HL-60/S4 (cell line): ENCODE data around the gene CDH11.

Source experiments
- in situ Hi-C: fragments of 300-500 bp; cut with MboI; formaldehyde crosslinking; loops from 2 replicates; pipeline ENCODE4 v1.14.3; 2022; ENCODE audit warnings: low sequenced_read_pairs

The CDH11 gene

DNA sequence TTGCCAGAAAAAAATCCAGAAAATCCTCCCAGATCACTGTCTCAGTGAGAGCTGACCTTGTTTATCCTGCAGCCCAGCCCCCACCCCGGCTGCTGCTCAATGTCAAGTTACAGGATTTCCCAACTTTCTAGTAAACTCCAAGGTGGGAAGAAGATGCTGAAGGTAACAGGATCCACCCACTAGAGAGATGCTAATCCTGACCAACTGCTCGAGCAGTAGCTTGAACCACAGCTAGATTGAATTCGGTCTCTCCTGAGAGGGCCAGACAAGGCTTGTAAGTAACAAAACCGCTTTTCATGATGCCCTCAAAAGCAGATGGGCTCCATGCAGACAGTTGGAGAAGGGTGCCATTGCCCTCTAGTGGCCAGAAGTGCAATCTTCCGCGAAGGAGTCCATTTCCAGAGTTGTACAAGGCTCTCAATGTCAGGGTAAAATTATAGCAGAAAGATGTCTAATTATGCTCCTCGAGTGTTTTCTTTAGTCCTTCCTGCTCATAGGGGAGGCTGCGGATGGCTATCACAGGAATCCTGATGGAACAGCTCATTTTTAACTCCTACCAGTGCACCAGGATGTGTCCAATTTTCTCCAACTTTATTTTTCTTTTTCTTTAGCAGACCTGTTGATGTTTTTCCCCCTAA, 3.9 kb downstream of the CDH11 start:
- in situ Hi-C loops: no loop called here

DNA sequence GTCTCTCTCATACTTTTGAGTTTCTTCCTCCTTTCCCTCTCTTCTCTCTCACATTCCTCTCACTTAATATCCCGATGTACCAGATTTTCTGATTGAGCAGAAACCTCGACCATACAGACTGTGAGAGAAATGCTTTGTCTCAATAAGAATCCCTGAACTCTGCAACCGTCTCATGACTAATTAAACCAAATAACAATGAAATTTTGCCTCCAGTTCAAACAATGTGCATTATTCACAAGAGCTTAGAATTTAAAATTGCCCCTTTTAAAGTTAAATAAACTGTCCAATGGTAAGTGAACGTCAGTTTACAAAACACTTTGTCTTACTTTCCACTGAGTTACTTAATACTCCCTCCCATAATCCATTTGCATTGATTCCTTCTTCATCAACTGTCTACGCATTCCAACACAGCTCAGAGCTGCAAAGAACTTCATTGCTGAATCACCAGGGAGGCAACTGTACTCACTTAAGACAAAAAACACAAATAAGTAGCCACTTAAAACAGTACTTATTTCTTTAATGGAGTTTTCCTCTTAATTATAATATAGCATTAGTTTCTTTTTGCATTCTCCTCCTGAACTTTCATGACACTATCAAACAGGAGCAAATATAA, 4.9 kb downstream of the CDH11 start:
- in situ Hi-C loops: no loop called here

DNA sequence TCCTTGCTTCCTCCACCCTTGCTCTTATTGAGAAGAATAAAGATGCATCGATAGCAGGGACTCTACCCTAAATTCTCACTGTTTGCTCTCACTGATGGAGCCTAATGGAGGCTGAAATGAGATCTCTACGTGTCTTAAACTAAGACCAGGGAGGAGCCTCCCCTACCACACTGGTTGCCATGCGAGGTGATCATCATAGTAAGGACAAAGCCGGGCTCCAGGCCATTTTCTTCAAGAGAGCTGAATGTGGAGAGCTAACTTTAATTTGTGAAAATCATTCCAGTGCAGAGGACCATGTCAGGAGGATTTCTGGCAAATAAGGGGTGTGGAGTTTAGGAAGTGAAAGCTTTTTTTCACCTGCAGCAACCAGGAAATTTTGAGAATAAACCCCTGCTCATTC, 5.6 kb downstream of the CDH11 start:
- in situ Hi-C loops: no loop called here

DNA sequence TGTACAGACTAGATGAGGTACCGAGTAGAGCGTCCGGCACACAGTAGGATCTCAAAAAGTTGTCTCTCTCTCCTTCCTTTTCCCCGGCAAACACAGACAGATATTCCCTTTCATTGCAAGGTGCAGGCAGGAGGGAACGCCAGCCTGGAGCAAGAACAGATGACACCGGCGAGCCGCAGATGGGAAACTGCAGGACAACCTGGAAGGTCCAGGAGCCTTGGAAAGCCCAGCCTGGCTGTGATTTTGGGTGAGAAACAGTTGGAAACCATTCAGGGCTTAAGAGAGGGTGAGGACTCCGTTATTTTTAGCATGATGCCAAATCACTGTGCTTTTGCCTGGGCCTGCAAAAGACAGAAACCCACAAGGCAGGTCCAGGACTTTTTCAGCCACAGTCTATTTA, 7.3 kb downstream of the CDH11 start:
- in situ Hi-C loops: no loop called here

DNA sequence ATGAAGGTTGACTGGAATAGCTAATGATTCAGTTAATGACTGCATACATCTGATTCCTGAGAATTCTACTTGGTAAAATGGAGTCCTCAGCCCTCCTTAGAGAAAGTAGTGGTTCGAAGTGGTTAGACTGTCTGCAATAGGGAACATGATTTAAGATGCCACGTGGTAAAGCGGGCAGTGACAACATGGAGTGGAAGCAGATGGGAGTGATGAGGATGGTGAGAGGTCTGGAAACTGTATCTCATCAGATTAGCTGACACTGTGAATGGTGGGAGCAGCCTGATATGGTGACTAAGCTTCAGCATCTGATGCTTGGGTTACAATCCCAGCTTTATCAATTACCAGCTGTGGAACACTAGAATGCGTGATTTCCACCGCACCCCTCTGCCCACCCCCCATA, 8.4 kb downstream of the CDH11 start:
- in situ Hi-C loops: no loop called here

DNA sequence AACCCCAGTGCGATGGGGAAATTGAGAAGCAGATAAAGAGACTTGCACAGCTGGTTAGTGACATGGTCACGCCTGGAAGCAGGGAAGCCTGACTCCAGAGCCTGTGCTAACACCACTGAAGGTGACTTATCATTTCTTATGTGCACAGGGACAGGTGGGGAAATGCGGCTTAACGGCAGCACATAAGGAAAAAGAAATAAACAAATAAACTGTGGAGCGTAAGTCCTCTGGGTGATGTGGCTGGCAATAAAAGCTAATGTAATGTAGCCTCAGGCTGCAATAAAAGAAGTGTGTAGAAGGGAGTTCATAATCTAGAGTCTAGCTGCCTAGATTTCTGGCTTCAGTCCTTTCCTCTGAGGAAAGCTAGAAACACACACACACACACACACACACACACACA, 10.6 kb downstream of the CDH11 start:
- in situ Hi-C loops: no loop called here

DNA sequence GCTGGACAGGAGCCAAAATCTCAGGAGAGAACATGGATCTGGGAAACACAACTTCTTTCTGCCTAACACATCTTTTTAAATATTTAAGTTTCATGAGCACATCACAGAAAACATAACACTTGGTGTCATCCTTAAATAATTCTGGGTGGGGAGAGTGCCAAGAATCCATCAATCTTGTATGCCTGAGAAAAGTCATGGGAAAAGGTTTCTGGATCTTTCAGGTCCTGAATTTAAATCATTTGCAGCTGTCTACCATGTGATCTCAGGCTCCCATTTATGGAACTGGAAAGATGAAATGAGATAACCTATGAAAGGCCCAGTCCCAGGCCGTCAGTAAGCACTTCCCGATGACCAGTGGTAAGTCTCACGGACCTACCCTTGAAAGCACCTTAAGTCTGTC, 15.1 kb downstream of the CDH11 start:
- in situ Hi-C loops: no loop called here

DNA sequence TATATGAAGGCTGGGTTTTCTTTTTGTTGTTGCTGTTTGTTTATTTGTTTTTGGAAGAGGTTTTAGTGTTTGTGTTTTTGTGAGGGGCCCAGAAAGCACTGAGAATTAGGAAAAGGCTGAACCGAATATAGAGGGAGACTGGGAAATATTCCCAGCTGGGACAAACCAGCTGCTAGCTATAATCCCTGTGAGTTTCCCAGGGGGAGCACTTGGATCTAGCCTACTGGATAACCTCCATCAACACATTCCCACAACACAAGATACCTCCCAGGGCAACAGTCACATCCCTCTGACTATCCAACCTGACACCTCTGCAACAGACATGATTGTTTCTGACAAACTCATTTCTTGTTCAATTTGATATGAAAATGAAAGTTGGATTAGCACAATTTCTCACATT, 16.7 kb downstream of the CDH11 start:
- in situ Hi-C loops: no loop called here

DNA sequence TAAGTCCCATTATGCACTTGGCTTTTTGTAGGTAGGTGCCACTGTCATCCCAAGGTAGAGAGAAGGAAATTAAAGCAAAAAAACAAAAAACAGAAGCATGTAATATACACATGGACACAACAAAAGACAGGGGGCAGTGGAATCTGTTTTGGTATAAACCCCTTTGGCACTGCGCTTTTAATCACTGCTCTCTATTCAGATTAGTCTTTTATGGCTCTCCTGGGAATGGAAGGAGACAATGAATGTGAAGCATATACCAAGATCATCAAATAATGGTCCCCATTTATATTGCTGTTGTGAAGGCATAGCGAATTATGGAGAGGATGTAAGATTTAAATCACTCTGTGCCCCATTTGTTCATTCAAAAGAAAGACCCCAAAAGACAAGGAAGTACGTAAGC, 17.4 kb downstream of the CDH11 start:
- in situ Hi-C loops: no loop called here

DNA sequence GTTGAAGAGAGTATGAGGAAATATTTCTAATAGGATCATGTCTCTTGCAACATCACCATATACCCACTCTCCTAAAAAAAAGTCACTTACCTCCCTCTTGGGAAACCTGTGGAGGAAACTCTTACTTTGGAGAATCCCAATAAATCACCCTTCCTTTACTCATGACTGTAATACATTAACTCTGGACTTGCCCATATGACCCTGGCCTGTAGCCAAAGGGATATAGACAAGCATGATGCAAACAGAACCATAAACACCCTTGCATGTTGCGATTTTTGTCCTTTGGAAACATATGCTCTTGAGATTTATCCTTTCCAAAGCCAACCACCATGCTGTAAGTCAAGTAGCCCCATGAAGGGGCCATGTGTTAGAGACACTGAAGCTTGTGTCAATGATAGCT, 19.5 kb downstream of the CDH11 start:
- in situ Hi-C loops: no loop called here

DNA sequence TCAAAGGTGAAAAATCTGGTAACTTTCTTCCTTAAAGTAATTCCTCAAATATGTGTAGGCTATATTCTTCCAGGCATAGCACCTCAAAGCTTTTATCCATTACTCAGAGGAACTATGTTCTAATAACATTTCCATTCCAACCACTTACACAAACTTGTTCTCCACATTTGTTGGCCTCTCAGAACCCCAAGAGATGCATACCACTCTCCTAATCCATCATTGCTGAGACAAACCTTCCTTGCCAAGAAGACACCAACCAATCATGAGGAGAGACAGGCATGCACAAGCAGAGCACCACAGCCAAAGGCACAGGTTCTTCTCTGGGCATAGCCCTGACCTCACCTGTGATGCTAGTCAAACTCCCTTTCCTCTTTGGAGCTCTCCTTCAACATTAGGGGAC, 20.9 kb downstream of the CDH11 start:
- in situ Hi-C loops: no loop called here

DNA sequence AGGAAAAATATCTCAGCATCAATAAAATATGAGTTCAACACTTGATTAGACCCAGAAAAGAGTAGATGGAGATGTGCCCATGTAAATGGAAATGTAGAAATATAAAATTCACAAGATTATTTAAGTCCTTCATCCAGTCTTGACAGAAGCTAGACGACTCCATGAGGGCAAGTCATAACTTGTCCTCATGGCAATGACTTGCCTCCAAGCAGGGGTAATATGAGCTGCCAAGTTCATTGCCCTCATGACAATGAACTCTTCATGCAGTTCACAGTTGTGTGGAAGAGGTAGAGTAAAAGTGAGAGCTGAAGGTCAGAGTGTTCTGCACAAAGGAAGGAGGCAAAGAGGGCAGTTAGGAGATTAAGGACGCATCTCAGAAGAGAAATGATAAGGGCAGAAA, 22.3 kb downstream of the CDH11 start:
- in situ Hi-C loops: no loop called here

DNA sequence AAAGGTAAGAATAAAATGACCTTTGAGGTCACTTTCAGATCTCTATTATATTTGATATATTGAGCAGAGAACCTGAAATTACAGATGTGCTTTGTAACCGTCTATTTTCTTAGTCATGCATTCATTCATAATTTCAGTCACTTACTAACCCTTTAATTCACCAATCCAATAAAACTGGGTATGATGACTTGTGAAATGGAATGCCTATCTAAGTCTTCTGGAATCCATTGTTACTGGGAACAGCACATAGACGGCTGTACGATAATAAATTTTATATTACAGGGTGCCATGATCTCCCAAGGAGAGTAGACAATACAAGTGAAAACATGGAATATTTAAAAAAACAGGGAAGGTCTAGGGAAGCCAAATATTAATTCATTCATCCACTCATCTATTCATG, 22.9 kb downstream of the CDH11 start:
- in situ Hi-C loops: no loop called here

DNA sequence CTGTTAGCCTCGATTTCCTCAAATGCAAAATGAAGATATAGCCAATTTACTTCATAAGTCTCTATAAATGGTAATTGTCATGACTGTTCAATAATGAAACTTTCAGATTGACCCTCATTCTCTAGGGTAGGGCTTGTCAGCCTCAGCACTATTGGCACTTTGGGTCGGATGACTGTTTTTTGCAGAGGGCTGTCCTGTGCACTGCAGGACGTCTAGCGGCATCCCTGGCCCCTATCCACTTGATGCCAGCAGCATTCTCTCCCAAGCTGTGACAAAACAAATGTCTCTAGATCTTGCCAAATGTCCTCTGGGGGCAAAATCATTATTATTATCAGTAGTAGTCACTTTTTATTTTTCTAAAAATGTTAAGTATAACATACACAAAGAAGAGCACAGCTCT, 24.6 kb downstream of the CDH11 start:
- in situ Hi-C loops: no loop called here

DNA sequence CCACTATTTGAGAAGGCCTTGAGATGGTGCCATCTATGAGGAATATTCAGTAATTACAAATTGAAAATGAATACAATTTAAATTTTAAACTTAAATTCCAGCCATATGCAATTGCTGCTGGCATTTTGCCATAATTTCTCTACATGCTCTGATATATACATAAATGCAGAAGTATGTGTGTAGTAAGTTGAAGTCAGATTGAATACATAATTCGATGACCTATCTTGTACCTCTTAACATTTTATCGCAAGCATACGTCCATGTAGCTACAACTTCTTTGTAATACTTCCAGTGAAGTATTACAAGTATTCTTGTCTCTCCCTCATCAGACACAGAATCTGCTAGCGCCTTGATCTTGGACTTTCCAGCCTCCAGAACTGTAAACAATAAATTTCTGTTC, 26.0 kb downstream of the CDH11 start:
- in situ Hi-C loops: no loop called here

DNA sequence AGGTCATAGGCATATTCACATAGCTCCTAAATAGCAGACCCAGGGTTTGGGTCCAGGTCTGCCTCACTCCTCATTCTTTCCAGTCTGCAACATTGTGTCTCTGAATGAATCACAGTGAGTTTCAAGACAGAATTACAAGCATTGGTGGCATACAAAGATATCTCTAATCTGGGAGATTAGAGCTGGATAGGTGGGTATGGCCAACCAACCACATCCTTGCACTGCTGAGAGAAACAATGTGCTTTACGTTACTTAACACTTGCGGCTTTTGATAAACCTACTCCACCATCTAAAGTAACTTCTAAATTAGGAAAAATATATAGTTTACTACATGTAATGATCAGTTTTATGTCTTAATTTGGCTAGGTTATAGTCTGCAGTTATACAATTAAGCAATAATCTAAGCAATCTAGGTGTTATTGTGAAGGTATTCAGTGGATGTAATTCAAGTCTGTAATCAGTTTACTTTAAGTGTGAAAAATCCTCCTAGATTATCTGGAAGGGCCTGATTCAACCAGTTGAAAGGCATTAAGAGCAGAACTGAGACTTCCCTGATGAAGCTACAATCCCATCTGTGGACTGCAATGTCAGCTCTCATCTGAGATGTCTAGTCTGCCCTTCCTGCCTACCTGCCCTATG, 26.7 kb downstream of the CDH11 start:
- in situ Hi-C loops: no loop called here

DNA sequence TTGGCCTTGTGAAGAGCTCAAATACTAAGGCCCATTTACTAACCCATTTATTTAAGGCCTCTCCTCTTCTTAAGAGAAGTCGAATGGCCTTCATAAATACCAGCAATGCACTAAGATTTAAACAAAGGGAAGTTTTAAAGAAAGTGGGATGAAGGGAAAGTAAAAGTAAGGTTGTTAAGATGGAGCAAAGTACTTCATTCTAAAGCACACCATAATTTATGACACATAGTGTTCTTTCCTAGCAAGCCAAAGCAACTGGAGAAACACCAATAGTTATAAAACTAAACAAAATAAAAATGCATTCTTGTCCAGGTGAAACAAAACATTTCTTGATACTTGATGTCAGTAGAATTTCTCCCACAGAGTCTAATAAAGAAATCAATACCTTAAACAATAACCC, 27.9 kb downstream of the CDH11 start:
- in situ Hi-C loops: no loop called here

DNA sequence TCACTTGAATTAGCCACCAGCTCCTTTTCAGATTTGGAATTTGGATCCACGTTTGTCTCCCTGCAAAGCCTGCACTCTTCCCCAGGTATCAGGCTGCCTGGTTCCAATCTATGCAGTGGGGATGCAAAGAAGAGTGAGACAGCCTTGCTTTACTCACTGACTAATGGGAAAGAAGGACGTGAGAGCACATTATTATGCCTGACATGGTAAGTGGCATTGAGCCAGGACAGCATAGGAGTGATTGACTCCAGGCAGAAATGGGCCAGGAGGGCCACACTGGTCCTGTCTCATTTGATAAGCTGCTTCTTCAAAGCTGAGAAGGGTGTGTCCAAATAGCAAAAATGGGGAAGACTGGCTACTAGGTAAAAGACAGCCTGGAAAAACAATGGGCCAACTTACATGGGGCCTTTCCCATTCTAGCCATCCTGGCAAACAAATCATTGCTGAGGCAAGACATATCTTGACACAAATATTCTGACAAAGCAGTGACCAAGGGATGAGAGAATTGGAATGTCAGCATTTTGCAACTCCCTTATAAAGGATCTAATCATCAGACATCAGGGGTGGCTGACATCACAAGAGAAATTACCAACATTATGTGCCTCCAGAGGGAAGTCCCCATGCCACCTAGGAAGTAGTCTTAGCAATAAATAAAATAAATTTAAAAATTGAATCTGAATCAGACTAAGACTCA, 38.6 kb downstream of the CDH11 start:
- in situ Hi-C loops: no loop called here

DNA sequence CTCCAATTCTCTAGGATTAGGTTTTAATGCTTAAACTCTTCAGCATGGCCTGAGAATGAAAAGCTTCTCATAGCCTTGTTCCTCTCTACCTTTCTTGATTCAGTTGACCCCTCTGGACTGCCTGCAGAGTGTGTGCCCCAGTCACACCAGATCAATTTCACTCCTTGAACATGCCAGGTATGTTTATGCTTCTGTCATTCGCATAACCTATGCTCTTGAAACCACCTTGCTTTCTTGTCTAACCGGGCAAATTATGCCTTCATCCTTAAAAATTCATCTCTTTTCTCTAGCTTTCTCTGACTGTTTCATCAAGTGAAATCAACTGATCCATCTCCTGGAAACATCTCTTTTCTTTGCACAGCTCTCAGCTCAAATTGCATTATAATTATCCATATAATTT, 42.3 kb downstream of the CDH11 start:
- in situ Hi-C loops: no loop called here

DNA sequence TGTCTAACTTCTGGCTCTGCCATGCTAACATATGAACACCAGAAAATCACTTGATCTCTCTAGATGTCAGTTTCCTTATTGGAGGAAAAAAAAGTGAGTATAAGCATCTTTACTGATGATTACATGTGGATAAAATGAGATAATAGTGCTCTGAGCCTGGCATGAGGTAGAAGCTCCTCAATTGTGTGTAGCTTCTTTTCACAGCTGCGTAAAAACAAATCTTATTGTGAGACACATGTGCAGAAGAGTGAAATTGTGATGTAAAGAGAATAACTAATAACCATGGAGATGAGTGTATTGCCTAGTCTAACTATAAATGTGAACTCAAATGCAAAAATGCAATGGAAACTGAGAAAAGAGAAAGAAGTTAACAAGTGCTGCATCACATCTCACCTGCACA, 44.7 kb downstream of the CDH11 start:
- in situ Hi-C loops: no loop called here

DNA sequence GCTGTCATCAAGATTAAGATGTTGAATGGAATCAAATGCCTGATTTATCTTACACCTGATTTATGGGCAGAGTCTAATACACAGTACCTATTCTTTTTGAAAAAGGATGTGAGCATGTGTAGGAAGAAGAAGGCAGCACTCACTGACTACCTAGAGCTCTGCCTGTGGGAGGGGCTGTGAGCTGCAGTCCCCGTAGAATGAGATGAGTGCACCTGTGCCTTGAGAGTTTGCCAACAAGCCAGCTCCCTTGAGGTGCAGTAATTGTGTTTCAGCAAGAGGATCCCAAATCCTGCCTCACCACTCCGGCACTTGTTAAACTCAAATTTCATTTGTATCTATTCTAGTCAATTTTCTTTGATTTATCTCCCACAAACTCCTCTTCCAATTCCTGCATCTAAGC, 46.0 kb downstream of the CDH11 start:
- in situ Hi-C loops: no loop called here
